HepG2 (cell line): ENCODE measurements around the gene RARA.

ENCODE experiments used
- NR2C2 ChIP-seq: sonication (generic); formaldehyde crosslinking; IDR thresholded peaks from 2 replicates; pipeline ENCODE4 v1.4.0; 2020; ENCODE audit warnings: missing genetic modification reagents, mild to moderate bottlenecking, moderate library complexity, borderline replicate concordance
- PHB2 ChIP-seq: fragments of 450-650 bp; IDR thresholded peaks from 2 replicates; pipeline ENCODE4 v1.6.1; 2018; ENCODE audit not compliant: partially characterized antibody
- ZNF75D ChIP-seq: sonication (generic); formaldehyde crosslinking; IDR thresholded peaks from 2 replicates; pipeline ENCODE4 v1.8.1; 2023; ENCODE audit warnings: missing genetic modification reagents, mild to moderate bottlenecking, borderline replicate concordance
- TF ChIP-seq, protein P1 (sequence below): sonication (generic); formaldehyde crosslinking; IDR thresholded peaks from 2 replicates; pipeline ENCODE4 v1.4.0; 2020; ENCODE audit warnings: mild to moderate bottlenecking, missing genetic modification reagents
- TF ChIP-seq, protein P2 (sequence below): sonication (generic); formaldehyde crosslinking; IDR thresholded peaks from 2 replicates; pipeline ENCODE4 v1.5.0; 2020; ENCODE audit warnings: missing genetic modification reagents, mild to moderate bottlenecking, borderline replicate concordance

DNA sequence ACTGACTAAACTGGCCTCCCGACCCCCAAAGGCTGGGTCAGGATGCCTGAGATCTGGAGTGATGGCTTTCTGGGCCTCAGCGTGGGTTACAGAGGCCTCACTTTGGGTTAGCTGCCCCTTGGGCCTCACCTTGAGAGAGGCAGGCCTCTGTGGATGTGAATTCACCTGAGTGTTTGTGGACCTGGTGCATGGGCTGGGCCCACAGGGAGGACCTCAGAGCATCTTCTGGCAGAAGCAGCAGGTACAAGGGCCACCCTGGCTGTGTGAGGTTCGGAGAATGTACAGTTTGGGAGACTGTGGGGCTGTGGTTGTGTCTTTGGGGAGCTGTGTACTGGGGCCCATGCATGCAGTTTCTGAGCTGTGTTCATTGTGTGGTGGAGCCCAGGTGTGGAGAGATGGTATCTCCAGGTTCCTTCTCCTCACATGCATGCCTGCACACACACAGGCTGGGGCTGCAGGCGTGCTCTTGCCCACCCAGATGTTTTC lies 18.3 kb downstream of the RARA start:
- TF ChIP-seq, protein P1, sequence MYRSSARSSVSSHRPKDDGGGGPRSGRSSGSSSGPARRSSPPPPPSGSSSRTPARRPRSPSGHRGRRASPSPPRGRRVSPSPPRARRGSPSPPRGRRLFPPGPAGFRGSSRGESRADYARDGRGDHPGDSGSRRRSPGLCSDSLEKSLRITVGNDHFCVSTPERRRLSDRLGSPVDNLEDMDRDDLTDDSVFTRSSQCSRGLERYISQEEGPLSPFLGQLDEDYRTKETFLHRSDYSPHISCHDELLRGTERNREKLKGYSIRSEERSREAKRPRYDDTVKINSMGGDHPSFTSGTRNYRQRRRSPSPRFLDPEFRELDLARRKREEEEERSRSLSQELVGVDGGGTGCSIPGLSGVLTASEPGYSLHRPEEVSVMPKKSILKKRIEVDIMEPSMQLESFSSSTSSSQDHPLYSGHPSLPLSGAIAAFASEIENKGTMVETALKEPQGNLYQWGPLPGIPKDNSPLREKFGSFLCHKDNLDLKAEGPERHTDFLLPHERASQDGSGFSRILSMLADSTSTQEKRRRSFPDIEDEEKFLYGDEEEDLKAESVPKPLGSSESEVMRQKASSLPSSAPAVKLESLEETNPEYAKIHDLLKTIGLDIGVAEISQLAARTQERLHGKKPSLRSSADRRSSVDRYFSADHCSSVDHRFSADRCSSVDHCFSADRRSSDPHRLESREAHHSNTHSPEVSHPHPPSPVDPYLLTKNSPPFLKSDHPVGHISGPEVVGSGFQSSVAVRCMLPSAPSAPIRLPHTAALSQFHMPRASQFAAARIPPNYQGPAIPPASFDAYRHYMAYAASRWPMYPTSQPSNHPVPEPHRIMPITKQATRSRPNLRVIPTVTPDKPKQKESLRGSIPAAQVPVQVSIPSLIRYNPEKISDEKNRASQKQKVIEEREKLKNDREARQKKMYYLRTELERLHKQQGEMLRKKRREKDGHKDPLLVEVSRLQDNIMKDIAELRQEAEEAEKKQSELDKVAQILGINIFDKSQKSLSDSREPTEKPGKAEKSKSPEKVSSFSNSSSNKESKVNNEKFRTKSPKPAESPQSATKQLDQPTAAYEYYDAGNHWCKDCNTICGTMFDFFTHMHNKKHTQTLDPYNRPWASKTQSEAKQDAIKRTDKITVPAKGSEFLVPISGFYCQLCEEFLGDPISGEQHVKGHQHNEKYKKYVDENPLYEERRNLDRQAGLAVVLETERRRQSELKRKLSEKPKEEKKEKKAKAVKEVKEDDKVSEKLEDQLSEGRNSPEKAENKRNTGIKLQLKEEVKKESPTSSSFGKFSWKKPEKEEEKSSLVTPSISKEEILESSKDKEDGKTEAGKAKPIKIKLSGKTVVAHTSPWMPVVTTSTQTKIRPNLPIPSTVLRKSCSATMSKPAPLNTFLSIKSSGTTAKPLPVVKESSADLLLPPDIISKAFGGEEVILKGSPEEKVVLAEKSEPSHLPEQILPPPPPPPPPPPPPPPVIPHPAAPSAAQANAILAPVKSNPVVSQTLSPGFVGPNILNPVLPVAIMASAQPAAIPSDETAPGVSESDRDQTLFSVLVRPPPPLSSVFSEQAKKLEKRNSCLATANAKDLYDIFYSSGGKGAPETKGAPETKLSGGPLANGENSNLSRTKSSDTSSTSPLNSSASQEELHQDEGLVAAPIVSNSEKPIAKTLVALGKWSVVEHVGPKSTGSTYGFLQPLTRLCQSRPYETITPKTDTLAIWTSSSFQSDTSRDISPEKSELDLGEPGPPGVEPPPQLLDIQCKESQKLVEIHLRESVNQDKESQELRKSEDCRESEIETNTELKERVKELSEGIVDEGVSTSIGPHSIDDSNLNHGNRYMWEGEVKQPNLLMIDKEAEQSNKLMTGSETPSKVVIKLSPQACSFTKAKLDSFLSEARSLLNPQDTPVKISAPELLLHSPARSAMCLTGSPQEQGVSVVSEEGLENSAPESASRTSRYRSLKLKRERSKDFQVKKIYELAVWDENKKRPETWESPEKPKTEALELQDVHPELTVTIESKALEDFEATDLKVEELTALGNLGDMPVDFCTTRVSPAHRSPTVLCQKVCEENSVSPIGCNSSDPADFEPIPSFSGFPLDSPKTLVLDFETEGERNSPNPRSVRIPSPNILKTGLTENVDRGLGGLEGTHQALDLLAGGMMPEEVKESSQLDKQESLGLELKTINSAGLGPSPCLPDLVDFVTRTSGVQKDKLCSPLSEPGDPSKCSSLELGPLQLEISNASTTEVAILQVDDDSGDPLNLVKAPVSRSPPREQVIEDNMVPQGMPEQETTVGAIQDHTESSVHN (CRISPR knock-in tag) = no peak
- TF ChIP-seq NR2C2 (CRISPR knock-in tag) = no peak
- TF ChIP-seq, protein P2, sequence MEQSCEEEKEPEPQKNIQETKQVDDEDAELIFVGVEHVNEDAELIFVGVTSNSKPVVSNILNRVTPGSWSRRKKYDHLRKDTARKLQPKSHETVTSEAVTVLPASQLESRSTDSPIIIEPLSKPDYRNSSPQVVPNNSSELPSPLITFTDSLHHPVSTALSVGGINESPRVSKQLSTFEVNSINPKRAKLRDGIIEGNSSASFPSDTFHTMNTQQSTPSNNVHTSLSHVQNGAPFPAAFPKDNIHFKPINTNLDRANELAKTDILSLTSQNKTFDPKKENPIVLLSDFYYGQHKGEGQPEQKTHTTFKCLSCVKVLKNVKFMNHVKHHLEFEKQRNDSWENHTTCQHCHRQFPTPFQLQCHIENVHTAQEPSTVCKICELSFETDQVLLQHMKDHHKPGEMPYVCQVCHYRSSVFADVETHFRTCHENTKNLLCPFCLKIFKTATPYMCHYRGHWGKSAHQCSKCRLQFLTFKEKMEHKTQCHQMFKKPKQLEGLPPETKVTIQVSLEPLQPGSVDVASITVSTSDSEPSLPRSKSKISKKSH (CRISPR knock-in tag) = no peak
- no peak for TF ChIP-seq ZNF75D
- TF ChIP-seq PHB2 = no peak
